OCI-LY3 (cell line): Measurements from ENCODE around the gene NDUFB3.
"Not testable (repeated sequence)": the region's sequence is repeated elsewhere in the genome, so short reads cannot be mapped to it uniquely, and the experiment has no call there.

Experiments
- H2AFZ ChIP-seq: fragments of 200-600, 300-600 bp; shearing (Covaris generic); 2 replicates; pipeline ENCODE4 v1.6.0; 2014; ENCODE audit warnings: antibody characterized with exemption, low read depth, low read length
- H3K27ac ChIP-seq: fragments of 200-600, 300-600 bp; sonication (generic); 2 replicates; pipeline ENCODE4 v1.5.1; 2014; ENCODE audit warnings: mild to moderate bottlenecking, low read length, moderate library complexity, mixed read lengths
- H3K27me3 ChIP-seq: fragments of 200-600, 300-600 bp; sonication (generic); 2 replicates; pipeline ENCODE4 v1.6.1; 2014; ENCODE audit warnings: low read depth, low read length, mixed read lengths
- H3K36me3 ChIP-seq: fragments of 200-600, 300-600 bp; sonication (generic); replicated peaks from 2 replicates; pipeline ENCODE3; 2014; ENCODE audit warnings: low read depth, low read length, mixed read lengths
- H3K4me1 ChIP-seq: fragments of 300-600, 200-600 bp; sonication (generic); 2 replicates; pipeline ENCODE4 v1.6.1; 2014; ENCODE audit warnings: low read length, mixed read lengths
- H3K4me2 ChIP-seq: fragments of 200-600, 300-600 bp; sonication (generic); 2 replicates; pipeline ENCODE4 v1.6.1; 2014; ENCODE audit warnings: low read length, mixed read lengths
- H3K4me3 ChIP-seq: fragments of 300-600, 200-600 bp; sonication (generic); 2 replicates; pipeline ENCODE4 v1.5.1; 2014; ENCODE audit warnings: antibody characterized with exemption, mild to moderate bottlenecking, low read length, moderate library complexity
- H3K79me2 ChIP-seq: fragments of 300-600, 200-600 bp; shearing (Covaris generic); 2 replicates; pipeline ENCODE4 v1.6.1; 2014; ENCODE audit warnings: mild to moderate bottlenecking, low read length, mixed read lengths
- H3K9ac ChIP-seq: fragments of 300-600, 200-600 bp; shearing (Covaris generic); 2 replicates; pipeline ENCODE4 v1.6.0; 2014; ENCODE audit warnings: mild to moderate bottlenecking, low read length, moderate library complexity
- H3K9me3 ChIP-seq: fragments of 200-600, 300-600 bp; shearing (Covaris generic); 2 replicates; pipeline ENCODE4 v1.6.1; 2014; ENCODE audit warnings: low read length, mixed read lengths; ENCODE audit not compliant: insufficient read depth
- H4K20me1 ChIP-seq: fragments of 200-600, 300-600 bp; sonication (generic); 2 replicates; pipeline ENCODE4 v1.6.1; 2016; ENCODE audit warnings: low read length, mixed read lengths; ENCODE audit not compliant: insufficient read depth
- CTCF ChIP-seq: fragments of 200-600, 300-600 bp; sonication (generic); IDR thresholded peaks from 2 replicates; pipeline ENCODE4 v1.5.1; 2014; ENCODE audit warnings: antibody characterized with exemption, low read length, low read depth
- EZH2phosphoT487 ChIP-seq: fragments of 200-600 bp; shearing (Covaris generic); IDR thresholded peaks from 2 replicates; pipeline ENCODE4 v1.6.1; 2018; ENCODE audit warnings: antibody characterized with exemption, mixed run types, low read depth

Gene NDUFB3

GRCh38 chr2:201057087-201057521 lies 14.7 kb upstream of the NDUFB3 start:
- Histone ChIP-seq H3K4me2 (no peak overlapping the region), H3K4me1 (peaks cover 6% of the 10 kb centered on the region), H3K27ac (no peak overlapping the region), H3K4me3 (no peak overlapping the region), H4K20me1 (peaks cover 9% of the 10 kb centered on the region; the same call in 1 of the 2 replicates), H3K36me3 (peaks cover 2% of the 10 kb centered on the region), H3K9ac (no peak overlapping the region), H3K9me3 (no peaks in the 10 kb centered on the region), H3K27me3 (no peaks in the 10 kb centered on the region), H3K79me2 (peaks cover 54% of the 10 kb centered on the region), H2AFZ (no peak overlapping the region)
- TF ChIP-seq EZH2phosphoT487 (no peak), CTCF (no peak)

GRCh38 chr2:201057715-201058248 lies 14.0 kb upstream of the NDUFB3 start:
- H3K9ac ChIP-seq = no peak overlapping the region
- H2AFZ ChIP-seq = no peak overlapping the region
- no peak overlapping the region for H3K27ac ChIP-seq
- H3K36me3 ChIP-seq = peaks cover 2% of the 10 kb centered on the region
- H3K79me2 ChIP-seq = peaks cover 55% of the 10 kb centered on the region
- H4K20me1 ChIP-seq = peaks cover 9% of the 10 kb centered on the region; the same call in 1 of the 2 replicates
- no peak for TF ChIP-seq EZH2phosphoT487
- TF ChIP-seq CTCF = no peak
- H3K4me2 ChIP-seq = no peak overlapping the region
- H3K9me3 ChIP-seq = no peaks in the 10 kb centered on the region
- peaks cover 6% of the 10 kb centered on the region for H3K4me1 ChIP-seq
- no peak overlapping the region for H3K4me3 ChIP-seq
- no peaks in the 10 kb centered on the region for H3K27me3 ChIP-seq

- Histone ChIP-seq H3K9me3 (no peaks in the 10 kb centered on the region), H2AFZ (no peak overlapping the region), H3K4me1 (peaks cover 6% of the 10 kb centered on the region), H3K27ac (no peak overlapping the region), H3K36me3 (peaks cover 2% of the 10 kb centered on the region), H3K79me2 (peaks cover 53% of the 10 kb centered on the region), H3K9ac (no peak overlapping the region), H3K4me2 (no peak overlapping the region), H3K4me3 (no peak overlapping the region), H4K20me1 (peaks cover 9% of the 10 kb centered on the region; the same call in 1 of the 2 replicates), H3K27me3 (no peaks in the 10 kb centered on the region)
- TF ChIP-seq CTCF = no peak
- no peak for TF ChIP-seq EZH2phosphoT487
These were observed 12.9 kb upstream of the NDUFB3 start for GRCh38 chr2:201058914-201059313.

GRCh38 chr2:201059961-201060755 lies 11.6 kb upstream of the NDUFB3 start:
- Histone ChIP-seq H3K9me3 (no peaks in the 10 kb centered on the region), H3K9ac (no peak overlapping the region), H3K27me3 (no peaks in the 10 kb centered on the region), H3K4me2 (no peak overlapping the region), H3K4me1 (peaks cover 6% of the 10 kb centered on the region), H3K4me3 (no peak overlapping the region), H3K36me3 (peaks cover 2% of the 10 kb centered on the region), H3K79me2 (peaks cover 54% of the 10 kb centered on the region), H2AFZ (no peak overlapping the region), H4K20me1 (peaks cover 12% of the 10 kb centered on the region; the same call in 1 of the 2 replicates), H3K27ac (no peak overlapping the region)
- TF ChIP-seq EZH2phosphoT487 = no peak
- TF ChIP-seq CTCF = no peak

GRCh38 chr2:201063516-201063915 lies 8.3 kb upstream of the NDUFB3 start:
- H2AFZ ChIP-seq = not testable (repeated sequence)
- Histone ChIP-seq H3K79me2 (peaks cover 62% of the 10 kb centered on the region), H3K4me1 (peaks cover 15% of the 10 kb centered on the region)

More at GRCh38 chr2:201063516-201063915, 8.3 kb upstream of the NDUFB3 start:
- H3K9me3 ChIP-seq, H3K4me2 ChIP-seq, H3K27me3 ChIP-seq, H3K9ac ChIP-seq, H3K4me3 ChIP-seq, H3K27ac ChIP-seq, H4K20me1 ChIP-seq, H3K36me3 ChIP-seq: not testable (repeated sequence)
